Skeletal muscle cell (primary cell): ENCODE results near the gene PHC1.
"Not testable (repeated sequence)": the region's sequence is repeated elsewhere in the genome, so short reads cannot be mapped to it uniquely, and the experiment has no call there.

Source experiments
- DNase-seq: peaks from one replicate; pipeline ENCODE4 v3.0.0-alpha.2; 2010; ENCODE audit warnings: low read depth
- H3K4me3 ChIP-seq: 2 replicates; pipeline ENCODE4 v1.5.1; 2011; ENCODE audit warnings: low read depth, mild to moderate bottlenecking, control low read depth, low read length, moderate library complexity

PHC1 gene

GRCh38 chr12:8914033-8914715, at the start of gene PHC1:
PHC1 (plus strand) TSS chr12:8914509; CDS start chr12:8917678, 3,169 bp downstream.
- peak within 1 kb of the TSS; percentile 82 for H3K4me3 ChIP-seq
- DNase-seq: peak; percentile 23

- no peak for DNase-seq
- no peak overlapping the region for H3K4me3 ChIP-seq
Observed at GRCh38 chr12:8866429-8866828, 47.9 kb upstream of the PHC1 start.

- no peak overlapping the region for H3K4me3 ChIP-seq
- DNase-seq: no peak
Observed at GRCh38 chr12:8867009-8867408, 47.3 kb upstream of the PHC1 start.

GRCh38 chr12:8867786-8868185, 46.5 kb upstream of the PHC1 start:
- no peak for DNase-seq
- H3K4me3 ChIP-seq: no peak overlapping the region

GRCh38 chr12:8870586-8870985, 43.7 kb upstream of the PHC1 start:
- no peak for DNase-seq
- H3K4me3 ChIP-seq: no peak overlapping the region

- no peak for DNase-seq
- H3K4me3 ChIP-seq: no peak overlapping the region
Observed at GRCh38 chr12:8871068-8871467, 43.2 kb upstream of the PHC1 start.

GRCh38 chr12:8876887-8877286, 37.4 kb upstream of the PHC1 start:
- no peak overlapping the region for H3K4me3 ChIP-seq
- no peak for DNase-seq

GRCh38 chr12:8886502-8887284, 27.6 kb upstream of the PHC1 start:
- no peak for DNase-seq
- no peak overlapping the region for H3K4me3 ChIP-seq

- H3K4me3 ChIP-seq: no peak overlapping the region
- no peak for DNase-seq
Observed at GRCh38 chr12:8887285-8887715, 27.0 kb upstream of the PHC1 start.

GRCh38 chr12:8890313-8891085, 23.8 kb upstream of the PHC1 start:
- no peak for DNase-seq
- H3K4me3 ChIP-seq: peak overlapping the region; percentile 51

GRCh38 chr12:8891976-8892375, 22.3 kb upstream of the PHC1 start:
- no peak overlapping the region for H3K4me3 ChIP-seq
- DNase-seq: no peak

- H3K4me3 ChIP-seq: no peak overlapping the region
- no peak for DNase-seq
Observed at GRCh38 chr12:8894378-8894777, 19.9 kb upstream of the PHC1 start.

- no peak overlapping the region for H3K4me3 ChIP-seq
- DNase-seq: no peak
Observed at GRCh38 chr12:8894986-8895385, 19.3 kb upstream of the PHC1 start.

- H3K4me3 ChIP-seq: no peak overlapping the region
- DNase-seq: no peak
Observed at GRCh38 chr12:8897081-8897480, 17.2 kb upstream of the PHC1 start.

- H3K4me3 ChIP-seq: no peak overlapping the region
- DNase-seq: no peak
Observed at GRCh38 chr12:8899830-8900229, 14.5 kb upstream of the PHC1 start.

GRCh38 chr12:8902703-8903102, 11.6 kb upstream of the PHC1 start:
- not testable (repeated sequence) for DNase-seq, H3K4me3 ChIP-seq

- no peak overlapping the region for H3K4me3 ChIP-seq
- no peak for DNase-seq
Observed at GRCh38 chr12:8903646-8904045, 10.7 kb upstream of the PHC1 start.

- no peak overlapping the region for H3K4me3 ChIP-seq
- DNase-seq: no peak
Observed at GRCh38 chr12:8904665-8905064, 9.6 kb upstream of the PHC1 start.

GRCh38 chr12:8905546-8905945, 8.8 kb upstream of the PHC1 start:
- H3K4me3 ChIP-seq: no peak overlapping the region
- DNase-seq: no peak
